Fibroblast of mammary gland (primary cell): Measurements from ENCODE around the gene ARHGEF17.

Experiments
- DNase-seq: peaks from one replicate; pipeline ENCODE4 v3.0.0-alpha.2; 2010; ENCODE audit warnings: low read depth
- H3K4me3 ChIP-seq: 2 replicates; pipeline ENCODE4 v1.5.1; 2011; ENCODE audit warnings: low read depth, mild to moderate bottlenecking, low read length, moderate library complexity; ENCODE audit not compliant: control insufficient read depth
- TF ChIP-seq, protein P1 (sequence below): conservative IDR thresholded peaks from 2 replicates; pipeline ENCODE4 v1.5.1; 2011; ENCODE audit warnings: low read depth, low read length, inconsistent platforms; ENCODE audit not compliant: control insufficient read depth, insufficient read depth

The ARHGEF17 gene

DNA sequence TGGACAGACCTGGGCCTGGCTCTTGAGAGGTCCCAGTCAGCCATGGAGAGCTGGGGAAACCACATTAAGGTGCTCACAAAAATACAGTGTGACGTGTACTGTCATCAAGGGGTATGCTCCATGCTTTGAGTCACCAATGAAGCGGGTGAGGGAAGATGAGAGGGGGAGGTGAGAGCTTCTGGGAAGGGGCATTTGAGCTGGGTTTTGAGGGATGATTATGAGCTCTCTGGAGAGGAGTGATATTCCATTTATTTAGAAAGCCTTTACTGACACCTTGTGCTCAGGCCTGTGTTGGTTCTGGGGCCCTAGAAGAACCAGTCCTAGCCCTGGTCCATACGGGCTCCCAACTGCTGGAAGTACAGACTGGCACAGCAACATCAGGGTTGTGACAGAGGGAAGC lies 10.4 kb upstream of the ARHGEF17 start:
- no peak overlapping the region for H3K4me3 ChIP-seq
- TF ChIP-seq, protein P1, sequence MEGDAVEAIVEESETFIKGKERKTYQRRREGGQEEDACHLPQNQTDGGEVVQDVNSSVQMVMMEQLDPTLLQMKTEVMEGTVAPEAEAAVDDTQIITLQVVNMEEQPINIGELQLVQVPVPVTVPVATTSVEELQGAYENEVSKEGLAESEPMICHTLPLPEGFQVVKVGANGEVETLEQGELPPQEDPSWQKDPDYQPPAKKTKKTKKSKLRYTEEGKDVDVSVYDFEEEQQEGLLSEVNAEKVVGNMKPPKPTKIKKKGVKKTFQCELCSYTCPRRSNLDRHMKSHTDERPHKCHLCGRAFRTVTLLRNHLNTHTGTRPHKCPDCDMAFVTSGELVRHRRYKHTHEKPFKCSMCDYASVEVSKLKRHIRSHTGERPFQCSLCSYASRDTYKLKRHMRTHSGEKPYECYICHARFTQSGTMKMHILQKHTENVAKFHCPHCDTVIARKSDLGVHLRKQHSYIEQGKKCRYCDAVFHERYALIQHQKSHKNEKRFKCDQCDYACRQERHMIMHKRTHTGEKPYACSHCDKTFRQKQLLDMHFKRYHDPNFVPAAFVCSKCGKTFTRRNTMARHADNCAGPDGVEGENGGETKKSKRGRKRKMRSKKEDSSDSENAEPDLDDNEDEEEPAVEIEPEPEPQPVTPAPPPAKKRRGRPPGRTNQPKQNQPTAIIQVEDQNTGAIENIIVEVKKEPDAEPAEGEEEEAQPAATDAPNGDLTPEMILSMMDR = no peak

GRCh38 chr11:73298233-73298632 lies 9.8 kb upstream of the ARHGEF17 start:
- H3K4me3 ChIP-seq = no peak overlapping the region
- TF ChIP-seq, protein P1 = no peak
- no peak for DNase-seq

More for the DNA sequence above, 10.4 kb upstream of the ARHGEF17 start:
- no peak for DNase-seq

DNA sequence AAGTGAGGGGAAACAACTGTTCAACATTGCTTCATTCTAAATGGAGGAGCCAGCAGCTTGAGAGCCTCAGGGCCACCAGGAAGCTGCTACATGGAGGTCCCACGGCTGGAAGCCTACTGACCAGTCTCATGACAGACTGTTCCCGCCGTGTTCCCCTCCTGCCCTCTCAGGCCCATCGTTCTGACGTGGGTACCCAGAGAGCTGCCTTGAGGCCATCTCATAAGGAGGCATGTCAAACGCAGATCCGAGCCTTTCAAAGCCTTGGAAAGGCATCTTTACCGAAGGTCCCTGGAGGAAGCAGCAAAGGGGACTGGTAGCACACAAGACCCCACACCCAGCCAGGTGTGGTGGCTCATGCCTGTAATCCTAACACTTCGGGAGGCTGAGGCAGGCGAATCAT lies 8.3 kb upstream of the ARHGEF17 start:
- H3K4me3 ChIP-seq = no peak overlapping the region
- TF ChIP-seq, protein P1 = no peak
- DNase-seq = no peak

GRCh38 chr11:73306069-73306841 lies 1.8 kb upstream of the ARHGEF17 start:
- TF ChIP-seq, protein P1 = no peak
- no peak for DNase-seq
- H3K4me3 ChIP-seq = no peak overlapping the region

GRCh38 chr11:73306977-73307322 lies 1.1 kb upstream of the ARHGEF17 start:
- H3K4me3 ChIP-seq = peak overlapping the region; percentile 65
- DNase-seq = no peak
- TF ChIP-seq, protein P1 = no peak

DNA sequence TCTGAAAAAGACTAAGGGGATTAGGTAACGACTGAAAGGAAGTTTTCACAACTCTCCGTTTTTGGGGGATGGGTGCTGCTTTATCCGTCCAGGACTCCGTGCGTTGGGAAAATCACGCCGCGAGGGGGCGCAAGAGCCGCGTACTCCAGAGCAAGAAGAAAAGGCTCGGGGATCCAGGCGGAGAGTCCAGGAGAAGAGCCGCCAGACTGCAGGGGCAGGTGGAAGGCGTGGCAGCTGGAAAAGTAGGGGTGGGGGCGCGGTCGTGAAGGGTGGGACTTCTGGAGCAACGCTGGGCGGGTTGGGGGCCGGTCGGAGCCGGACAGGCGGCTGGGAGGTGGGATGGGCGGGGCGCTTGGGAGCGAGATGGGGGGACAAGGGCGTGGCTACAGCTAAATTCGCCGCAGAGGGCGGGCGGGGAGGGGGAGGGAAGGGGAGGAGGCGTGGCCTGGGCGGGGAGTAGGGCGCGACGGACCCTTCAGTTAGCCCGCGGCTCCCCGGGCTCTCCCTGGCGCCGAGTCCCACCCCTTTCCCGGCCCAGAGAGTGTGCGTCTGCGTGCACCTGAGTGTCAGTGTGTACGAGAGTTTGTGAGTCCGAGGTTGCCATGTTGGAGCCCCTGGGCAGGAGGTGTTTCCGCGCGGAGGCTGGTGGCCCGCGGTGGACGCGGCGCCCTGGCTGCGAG lies 613 bp upstream of the ARHGEF17 start:
- TF ChIP-seq, protein P1 = peak; percentile 83
- peak overlapping the region; percentile 65 for H3K4me3 ChIP-seq
- peak; percentile 97 for DNase-seq
